Stimulated activated CD4-positive, alpha-beta T cell treated with anti-CD3 and anti-CD28 coated beads, Interleukin-12 subunit alpha, Interleukin-12 subunit beta, amount 100 ng/mL, for 4 hours (primary cell): ENCODE data around the gene SLC1A2.

ENCODE experiments used
- DNase-seq: peaks from one replicate; pipeline ENCODE4 v3.0.0-alpha.2; 2020

Gene SLC1A2

GRCh38 chr11:35262735-35263134, 156.6 kb downstream of the SLC1A2 start:
- no peak for DNase-seq

DNA sequence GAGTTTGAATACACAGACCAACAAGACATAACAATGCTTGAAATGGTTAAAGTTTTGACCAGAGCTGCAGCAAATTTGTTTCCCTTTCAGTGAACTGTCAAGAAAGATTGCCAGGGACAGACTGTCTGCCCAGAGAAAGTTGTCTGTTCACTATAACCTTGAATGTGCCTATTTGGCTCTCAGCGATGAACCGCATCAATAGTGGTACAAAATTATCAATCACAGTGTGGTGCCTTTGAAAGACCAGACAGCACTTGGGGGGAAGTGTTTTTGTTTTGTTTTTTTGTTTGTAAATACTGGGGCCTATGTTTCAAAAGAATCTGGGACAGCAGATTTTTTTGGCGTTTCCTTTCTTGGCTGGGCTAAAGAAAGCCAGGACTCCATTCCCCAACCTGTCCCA, 157.3 kb downstream of the SLC1A2 start:
- DNase-seq = no peak

- DNase-seq = no peak
Measured at GRCh38 chr11:35261197-35261596, 158.2 kb downstream of the SLC1A2 start.

DNA sequence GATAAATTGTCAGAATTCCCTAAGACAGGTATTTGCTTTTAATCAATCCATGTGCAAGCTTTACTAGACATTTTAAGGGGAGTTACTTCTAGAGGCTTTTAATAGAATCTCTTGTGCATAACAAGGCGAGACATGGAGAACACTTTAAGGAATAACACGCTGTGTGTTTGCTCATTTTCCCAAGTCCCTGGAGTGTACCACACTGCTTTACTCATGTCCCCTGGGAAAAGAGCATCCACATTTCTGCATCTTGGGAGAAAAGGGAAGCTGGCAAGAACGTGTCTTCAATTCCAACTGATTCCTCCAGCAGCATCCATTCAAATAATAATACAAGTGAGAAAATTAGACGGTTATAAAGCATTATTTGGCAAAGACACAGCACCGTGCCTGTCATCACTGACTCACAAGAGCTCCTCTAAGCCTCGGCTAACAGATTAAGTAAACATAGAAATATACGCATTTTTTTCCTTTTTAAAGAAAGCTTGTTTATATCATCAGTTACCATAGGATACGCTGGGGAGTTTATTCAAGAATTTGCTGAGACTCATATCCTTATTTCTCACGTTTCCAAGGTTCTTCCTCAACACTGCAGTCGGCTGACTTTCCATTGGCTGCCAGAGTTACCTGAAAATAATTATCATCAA, 158.9 kb downstream of the SLC1A2 start:
- no peak for DNase-seq

DNA sequence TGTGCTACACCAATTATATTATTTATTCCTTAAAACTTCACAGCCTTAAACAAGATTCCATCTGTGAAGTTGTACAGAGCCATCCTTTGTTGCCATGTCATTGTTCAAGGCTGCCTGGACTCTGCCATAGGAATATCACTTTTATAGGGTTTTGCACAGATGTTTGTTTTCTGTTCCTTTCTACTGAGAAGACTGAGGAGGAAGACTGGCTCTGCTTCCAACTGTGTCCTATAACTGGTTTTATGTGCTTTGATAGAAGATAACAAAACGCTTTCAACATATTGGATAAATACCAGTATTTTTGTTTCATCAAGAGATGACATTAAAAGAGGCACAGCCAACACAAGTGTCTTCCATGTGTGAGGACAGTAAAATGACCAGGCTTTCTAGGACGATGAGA, 159.8 kb downstream of the SLC1A2 start:
- DNase-seq = no peak

GRCh38 chr11:35257281-35257680, 162.1 kb downstream of the SLC1A2 start:
- no peak for DNase-seq

DNA sequence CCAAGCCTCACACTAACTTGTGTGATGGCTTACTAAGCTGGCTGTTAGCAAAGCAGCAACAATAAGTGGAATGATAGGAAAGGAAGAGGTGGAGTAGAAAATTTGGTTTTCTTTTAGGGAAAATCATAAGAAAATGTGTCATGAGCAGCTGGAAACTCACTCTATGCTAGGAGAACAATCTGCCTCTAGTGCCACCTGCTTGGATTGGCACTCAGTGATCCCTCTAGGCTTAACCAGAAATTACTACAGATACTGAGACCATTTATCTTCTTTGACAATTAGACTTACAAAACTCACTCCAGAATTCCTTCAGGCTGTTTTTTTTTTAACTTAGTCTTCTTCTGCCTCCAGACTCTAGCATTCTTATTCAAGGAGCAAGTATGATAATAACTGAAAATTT, 163.1 kb downstream of the SLC1A2 start:
- DNase-seq = no peak

DNA sequence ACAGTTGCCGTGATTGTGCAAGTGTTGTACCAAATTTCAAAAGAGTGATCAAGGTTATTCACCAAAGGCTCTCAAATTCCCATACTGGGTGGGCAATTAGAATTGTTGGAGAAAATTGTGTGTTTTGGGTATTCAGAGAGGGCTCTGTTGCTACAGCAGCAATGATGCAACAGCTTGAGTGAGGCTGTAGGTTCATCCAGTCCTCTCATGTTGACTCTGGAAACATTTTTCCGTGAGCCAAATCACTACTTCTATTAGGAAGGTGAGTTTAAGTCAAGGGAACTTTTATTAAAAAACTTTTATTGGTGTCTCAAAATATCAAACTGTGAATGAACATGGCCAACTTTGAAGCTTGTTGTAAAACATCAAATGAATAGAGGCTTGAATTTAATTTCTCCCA, 163.8 kb downstream of the SLC1A2 start:
- DNase-seq = no peak

DNA sequence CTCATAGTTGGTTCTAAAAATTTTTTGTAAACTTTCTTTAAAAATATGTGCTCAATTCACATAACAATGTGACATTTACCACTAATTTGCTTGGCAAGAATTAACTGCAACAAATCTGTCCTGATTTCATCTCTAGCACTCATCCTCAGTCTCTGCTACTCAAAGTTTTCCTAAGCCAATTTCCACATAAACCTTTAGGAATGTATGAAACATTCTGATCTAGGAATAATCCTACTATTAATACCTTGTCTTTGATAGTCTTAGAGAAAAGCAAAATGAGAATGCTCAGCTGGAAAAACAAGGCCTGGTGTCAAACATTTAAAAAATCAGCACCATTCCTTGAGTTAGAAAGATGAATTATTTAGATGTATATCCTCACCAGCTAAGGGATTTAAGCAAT, 166.1 kb downstream of the SLC1A2 start:
- no peak for DNase-seq

DNA sequence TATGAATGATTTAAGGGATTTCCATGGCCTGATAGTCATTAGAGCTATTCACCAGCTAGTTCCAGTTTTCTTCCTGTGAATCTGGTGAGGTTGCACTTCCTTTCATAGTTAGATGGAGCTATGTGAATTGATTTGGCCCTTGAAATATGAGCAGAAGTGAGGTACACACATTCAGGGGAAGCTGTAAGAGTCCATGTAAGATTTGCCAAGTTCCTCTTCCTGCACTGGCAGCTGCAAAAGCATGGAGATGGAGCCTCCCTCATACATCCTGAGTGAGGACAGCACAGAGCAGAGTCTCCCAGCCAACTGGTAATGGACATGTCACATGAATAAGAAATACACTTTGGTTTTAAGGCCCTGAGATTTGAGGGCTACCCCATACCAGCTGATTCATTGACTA, 168.7 kb downstream of the SLC1A2 start:
- no peak for DNase-seq

GRCh38 chr11:35250192-35250591, 169.2 kb downstream of the SLC1A2 start:
- no peak for DNase-seq

DNA sequence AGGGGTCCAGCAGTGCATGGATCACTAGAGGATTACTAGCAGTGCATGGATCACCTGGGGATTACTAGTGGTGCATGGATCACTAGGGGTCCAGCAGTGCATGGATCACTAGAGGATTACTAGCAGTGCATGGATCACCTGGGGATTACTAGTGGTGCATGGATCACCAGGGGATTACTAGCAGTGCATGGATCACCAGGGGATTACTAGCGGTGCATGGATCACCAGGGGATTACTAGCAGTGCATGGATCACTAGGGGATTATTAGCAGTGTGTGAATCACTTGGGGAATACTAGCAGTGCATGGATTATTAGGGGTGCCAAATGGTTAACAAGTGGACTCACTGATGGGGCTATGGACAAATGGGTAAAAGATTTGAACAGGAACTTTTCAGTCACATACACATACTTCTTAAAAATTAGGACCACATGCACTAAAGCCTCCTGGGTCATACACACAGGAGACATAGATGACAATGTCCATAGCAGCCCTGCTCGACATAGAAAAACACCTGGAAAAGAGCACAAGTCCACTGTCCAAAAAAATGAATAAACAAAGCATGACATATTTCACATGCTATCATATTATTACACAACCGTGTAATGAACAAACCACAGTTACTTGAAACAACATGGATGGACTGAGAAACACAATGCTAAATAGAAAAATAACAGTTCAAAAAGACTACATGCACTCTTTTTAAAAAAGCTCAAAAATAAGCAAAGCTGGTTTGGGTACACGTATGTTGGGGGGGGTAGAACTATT, 170.6 kb downstream of the SLC1A2 start:
- no peak for DNase-seq

- no peak for DNase-seq
Measured at GRCh38 chr11:35247863-35248262, 171.5 kb downstream of the SLC1A2 start.

GRCh38 chr11:35247428-35247827, 171.9 kb downstream of the SLC1A2 start:
- DNase-seq = no peak

GRCh38 chr11:35246745-35247144, 172.6 kb downstream of the SLC1A2 start:
- no peak for DNase-seq

- DNase-seq = no peak
Measured at GRCh38 chr11:35245786-35246185, 173.6 kb downstream of the SLC1A2 start.

DNA sequence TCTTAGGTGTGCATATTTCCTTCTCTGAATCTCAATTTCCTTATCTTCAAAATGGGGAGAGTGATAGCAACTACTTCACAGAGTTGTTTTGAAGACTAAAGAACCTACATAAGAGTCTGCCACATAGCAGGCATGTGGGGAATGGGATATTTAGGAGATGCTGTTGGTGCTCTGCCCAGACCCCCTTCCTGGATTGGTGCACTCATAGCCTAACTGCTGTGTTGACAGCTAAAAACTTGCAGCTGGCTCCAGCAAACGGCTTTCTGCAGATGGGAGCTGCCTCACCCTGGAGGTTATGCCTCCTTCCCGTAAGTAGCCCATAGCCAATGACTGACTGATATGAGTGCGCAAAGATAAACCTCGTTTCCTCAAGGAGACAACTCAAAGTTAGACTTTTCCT, 174.3 kb downstream of the SLC1A2 start:
- no peak for DNase-seq

DNA sequence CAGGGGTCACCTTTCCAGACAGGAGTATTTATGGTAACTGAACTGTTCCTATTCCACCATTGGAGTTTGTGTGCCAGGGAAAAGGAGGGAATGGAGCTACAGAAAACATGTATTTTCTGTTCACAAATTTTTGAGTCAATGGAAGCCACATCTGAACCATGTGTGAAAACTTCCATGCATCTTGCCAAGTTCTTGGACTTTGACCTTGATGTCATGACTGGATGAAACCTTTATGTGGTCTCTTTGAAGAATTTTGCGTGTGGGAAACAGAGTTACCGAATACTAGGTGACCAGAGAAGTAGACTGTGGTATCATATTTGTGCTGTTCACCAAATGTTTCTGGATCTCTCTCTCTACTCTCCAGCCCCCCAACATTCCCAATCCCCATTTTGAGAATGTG, 175.6 kb downstream of the SLC1A2 start:
- no peak for DNase-seq

DNA sequence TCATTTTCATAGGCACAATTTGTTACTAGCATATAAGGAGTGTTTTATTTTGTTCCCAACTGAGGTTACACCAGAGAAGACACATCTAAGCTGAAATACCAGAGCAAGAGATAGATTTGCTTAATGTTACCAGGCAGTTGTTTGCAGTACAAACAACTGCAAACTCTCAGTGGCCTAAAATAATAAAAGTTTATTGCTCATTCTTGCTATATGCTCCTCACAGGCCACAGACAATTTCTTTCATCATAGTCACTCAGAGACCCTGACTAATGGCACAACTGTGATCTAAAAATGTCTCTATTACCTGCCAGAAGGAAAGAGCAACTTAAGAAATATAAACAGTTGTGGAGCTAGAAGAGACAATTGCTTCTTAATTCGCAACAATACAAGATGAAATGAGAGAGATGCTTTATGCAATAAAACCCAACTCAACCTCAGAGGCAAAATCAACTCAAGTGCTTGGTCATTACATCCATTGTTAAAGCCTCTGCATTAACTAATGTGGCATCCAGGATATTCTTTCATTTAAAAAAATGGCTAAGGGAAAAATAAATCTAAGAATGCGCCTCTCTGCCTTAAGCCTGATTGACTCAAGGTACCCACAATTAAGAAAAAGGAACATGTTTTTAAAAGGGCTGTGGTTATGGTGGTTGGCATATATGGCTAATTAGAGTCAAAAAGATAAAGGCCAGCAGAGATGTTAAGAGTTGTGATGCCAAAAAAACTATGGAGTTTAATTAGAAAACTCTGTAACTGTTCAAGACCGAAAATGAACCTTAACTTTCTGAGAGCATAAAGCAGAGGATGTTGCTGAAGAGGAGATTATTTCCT, 176.7 kb downstream of the SLC1A2 start:
- DNase-seq = no peak

DNA sequence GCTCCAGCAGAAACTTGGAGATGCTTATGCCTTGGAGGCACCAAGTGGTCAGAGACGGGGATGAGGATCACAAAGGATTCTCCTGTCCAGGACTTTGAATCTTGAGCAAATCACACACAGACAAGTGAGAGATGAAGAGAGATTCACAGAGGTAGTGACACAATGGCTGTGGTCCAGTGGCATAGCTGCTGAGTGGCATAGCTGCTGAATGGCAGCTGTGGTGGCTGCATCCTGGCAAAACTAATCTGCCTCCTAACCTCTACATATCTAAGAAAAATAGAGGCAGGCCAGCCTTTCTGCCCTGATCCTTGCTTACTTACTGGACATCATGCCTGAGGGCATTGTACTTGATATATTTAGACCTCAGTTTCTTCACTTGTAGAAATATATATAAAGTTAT, 177.8 kb downstream of the SLC1A2 start:
- no peak for DNase-seq

DNA sequence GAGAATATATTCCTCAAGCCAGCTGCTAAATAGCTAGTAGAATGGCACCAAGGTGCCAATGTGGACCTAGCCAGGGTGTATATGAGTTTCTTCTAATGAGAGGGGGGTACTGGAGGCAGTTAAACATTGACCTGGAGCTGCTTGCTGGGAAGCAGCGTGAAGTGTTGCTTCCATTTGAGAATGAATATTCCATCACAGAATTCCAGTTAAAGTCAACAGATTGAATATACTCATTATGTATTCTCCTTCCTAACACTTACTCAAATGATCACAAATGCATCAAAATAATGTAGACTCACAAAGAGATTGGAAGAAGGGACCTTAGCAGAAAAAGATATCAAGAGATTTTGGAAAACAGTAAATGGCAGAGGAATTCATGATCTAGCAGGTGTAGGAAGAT, 178.3 kb downstream of the SLC1A2 start:
- no peak for DNase-seq

- DNase-seq = no peak
Measured at GRCh38 chr11:35239471-35240075, 179.8 kb downstream of the SLC1A2 start.

DNA sequence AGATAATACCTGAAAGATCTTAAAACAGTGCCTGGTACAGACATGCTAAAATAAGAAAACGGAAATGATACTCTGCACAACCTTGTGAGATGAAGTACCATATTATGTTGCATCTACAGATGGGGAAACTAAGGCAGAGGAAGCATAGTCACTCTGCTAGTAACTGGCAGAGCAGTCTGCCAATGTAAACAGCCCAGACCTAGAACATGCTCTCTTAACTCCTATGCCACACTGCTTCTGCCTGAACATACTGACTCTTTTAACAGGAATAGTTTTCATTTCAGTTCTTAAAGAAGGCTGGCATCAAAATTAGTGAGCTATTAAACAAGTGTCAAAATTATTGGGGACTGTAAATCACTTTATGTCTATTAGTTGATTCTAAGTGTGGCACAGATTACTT, 180.5 kb downstream of the SLC1A2 start:
- DNase-seq = no peak
